ENCODE measurements around the gene FOXO4. TPM values are rescaled to one million over a fixed set of nuclear protein-coding genes. Genes with fewer than 3 reads are reported as not detected.

The FOXO4 gene
- total and polyA plus RNA-seq, 2 of the 13 experiments (the other 11 are each of a cell fraction or from before 2014, with no cell fraction given) = 5.1 to 5.7 TPM

DNA sequence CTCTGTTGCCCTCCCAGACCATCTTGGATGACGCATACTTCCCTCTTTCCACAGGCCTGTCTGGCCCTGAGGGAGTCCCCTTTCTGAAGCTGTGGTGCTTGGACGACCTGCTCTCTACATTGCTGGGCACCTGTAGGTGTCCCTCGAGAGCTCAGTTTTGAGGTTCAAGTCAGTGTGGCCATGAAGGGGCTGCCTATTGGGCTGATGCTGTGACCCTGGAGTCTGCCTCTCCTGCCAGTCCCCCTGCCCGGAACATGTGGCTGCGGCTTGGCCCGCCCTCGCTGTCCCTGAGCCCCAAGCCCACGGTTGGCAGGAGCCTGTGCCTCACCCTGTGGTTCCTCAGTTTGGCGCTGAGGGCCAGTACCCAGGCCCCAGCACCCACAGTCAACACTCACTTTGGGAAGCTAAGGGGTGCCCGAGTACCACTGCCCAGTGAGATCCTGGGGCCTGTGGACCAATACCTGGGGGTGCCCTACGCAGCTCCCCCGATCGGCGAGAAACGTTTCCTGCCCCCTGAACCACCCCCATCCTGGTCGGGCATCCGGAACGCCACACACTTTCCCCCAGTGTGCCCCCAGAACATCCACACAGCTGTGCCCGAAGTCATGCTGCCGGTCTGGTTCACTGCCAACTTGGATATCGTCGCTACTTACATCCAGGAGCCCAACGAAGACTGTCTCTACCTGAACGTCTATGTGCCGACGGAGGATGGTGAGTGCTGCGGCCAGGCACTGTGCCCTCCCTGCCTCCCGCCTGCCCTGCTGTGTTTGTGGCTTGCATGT, 52.0 kb downstream of the FOXO4 start (continued):
- TF ChIP-seq ZFP82 (CRISPR knock-in tag; IDR thresholded peaks at IDR 0.05; ENCODE audit: borderline replicate concordance) (no peak), RFXANK (CRISPR knock-in tag; IDR thresholded peaks at IDR 0.05) (no peak), CAMTA2 (CRISPR knock-in tag; IDR thresholded peaks at IDR 0.05; ENCODE audit: borderline replicate concordance) (no peak), ZNF20 (CRISPR knock-in tag; IDR thresholded peaks at IDR 0.05) (no peak)

DNA sequence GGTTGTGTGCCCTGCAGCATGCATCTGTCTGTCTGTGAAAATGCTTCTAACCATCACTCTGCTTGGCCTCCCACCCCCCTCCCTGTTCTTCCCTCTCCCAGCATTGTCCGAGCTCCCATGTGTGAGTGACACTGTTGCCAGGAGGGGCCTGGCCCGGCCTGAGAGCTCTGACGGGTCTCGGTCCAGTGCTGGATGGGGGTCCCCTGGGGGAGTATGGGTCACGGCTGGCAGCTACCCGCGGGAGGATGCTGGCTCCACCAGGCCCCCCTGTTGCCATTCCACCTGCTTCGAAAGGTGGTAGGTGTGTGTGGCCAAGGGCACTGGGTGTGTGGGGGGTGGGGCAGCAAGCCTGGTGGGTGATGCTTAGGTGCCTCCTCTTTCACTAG, 52.6 kb downstream of the FOXO4 start:
- CTCF ChIA-PET (ENCODE audit: low intra/inter-chr PET ratio, low total read pairs) = no interaction called here
- in situ Hi-C loops (cut with HindIII; ENCODE audit: extremely low pct_ligation_motif_present, low pct_unique_long_range_greater_than_20kb) = no loop called here

DNA sequence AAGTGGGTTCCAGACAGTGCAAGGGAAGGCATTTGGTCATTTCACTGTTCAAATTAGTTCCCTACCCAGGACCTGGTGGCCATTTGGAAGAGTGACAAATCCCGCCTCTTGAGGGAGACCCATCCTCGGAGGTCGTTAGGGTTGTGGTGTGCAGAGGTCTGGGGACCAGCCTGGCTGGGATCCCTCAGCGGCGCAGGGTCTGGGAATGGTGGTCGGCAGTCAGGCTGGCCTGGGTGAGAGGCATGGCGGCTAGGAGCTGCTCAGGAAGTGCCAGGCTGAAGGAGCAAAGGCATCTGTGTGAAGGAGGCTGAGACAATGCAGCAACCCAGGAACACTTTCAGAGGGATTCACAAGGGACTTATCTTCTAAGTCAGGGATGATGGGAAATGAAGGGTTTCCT, 55.7 kb downstream of the FOXO4 start:
- BruUV-seq (replicated peaks) = no TSS peak
- Histone ChIP-seq H3K27ac (ENCODE audit: extremely low read length, insufficient read depth, low read length) (no peak overlapping the region), H3K36me3 (replicated peaks in 1 of 2; ENCODE audit: control insufficient read depth in 1 of 2, insufficient read depth in 2 of 2, low read length in 2 of 2) (no peaks in the 10 kb centered on the region), H3K9ac (ENCODE audit: insufficient read depth, low read depth, low read length) (no peak overlapping the region), H3K4me1 (ENCODE audit: insufficient read depth, low read length) (peaks cover 9% of the 10 kb centered on the region), H3K27me3 (ENCODE audit: control insufficient read depth in 1 of 2, insufficient read depth in 2 of 2, low read length in 2 of 2) (no peaks in the 10 kb centered on the region; a peak in 2 of 5 replicates), H4K20me1 (ENCODE audit: insufficient read depth, low read length) (no peaks in the 10 kb centered on the region), H3K9me3 (ENCODE audit: low read length) (no peaks in the 10 kb centered on the region), H3K4me3 (replicated peaks in 1 of 3; ENCODE audit: insufficient read depth in 1 of 3, low read depth in 2 of 3, low read length in 3 of 3) (no peak overlapping the region), H3K79me2 (ENCODE audit: insufficient read depth, low read length) (no peaks in the 10 kb centered on the region), H3K4me2 (ENCODE audit: low read depth, low read length) (no peak overlapping the region), H2AFZ (ENCODE audit: low read length) (no peak overlapping the region)
- DNase-seq (ENCODE audit: low spot score) (no peak), ATAC-seq (no peak), FAIRE-seq (no peak)
- ChIA-PET CTCF (ENCODE audit: low intra/inter-chr PET ratio, low total read pairs) (no interaction called here), POLR2A (no interaction called here)
- no CpG with 5 or more reads among the region's 7 CpGs for WGBS (ENCODE audit: low lambda C conversion rate)
- intact Hi-C loops (cut with micrococcal nuclease; ENCODE audit: unreplicated experiment) (loop anchor here (5.0 kb wide), 1 partner anchor 481 kb away; no protein-coding TSS in a partner anchor), in situ Hi-C loops (cut with HindIII; ENCODE audit: extremely low pct_ligation_motif_present, low pct_unique_long_range_greater_than_20kb) (no loop called here)
- no peak for TF ChIP-seq TBP (CRISPR knock-in tag; IDR thresholded peaks at IDR 0.05)
- no peak for TF ChIP-seq NFE2L2 (IDR thresholded peaks at IDR 0.05; ENCODE audit: low read length)

More for the DNA sequence above, 52.6 kb downstream of the FOXO4 start:
- no peak overlapping the region for H3K9ac ChIP-seq (ENCODE audit: insufficient read depth, low read depth, low read length)
- H3K79me2 ChIP-seq (ENCODE audit: insufficient read depth, low read length) = no peaks in the 10 kb centered on the region
- H3K27ac ChIP-seq (ENCODE audit: extremely low read length, insufficient read depth, low read length) = no peak overlapping the region
- H3K4me2 ChIP-seq (ENCODE audit: low read depth, low read length) = no peak overlapping the region
- ATAC-seq = no peak
- H3K4me1 ChIP-seq (ENCODE audit: insufficient read depth, low read length) = peaks cover 18% of the 10 kb centered on the region
- FAIRE-seq = no peak
- 28% methylated on average over 3 of the region's 8 CpGs for WGBS (ENCODE audit: low lambda C conversion rate)
- no peaks in the 10 kb centered on the region for H3K36me3 ChIP-seq (replicated peaks in 1 of 2; ENCODE audit: control insufficient read depth in 1 of 2, insufficient read depth in 2 of 2, low read length in 2 of 2)
- BruUV-seq (replicated peaks) = no TSS peak
- no peaks in the 10 kb centered on the region; a peak in 1 of 5 replicates for H3K27me3 ChIP-seq (ENCODE audit: control insufficient read depth in 1 of 2, insufficient read depth in 2 of 2, low read length in 2 of 2)
- H3K9me3 ChIP-seq (ENCODE audit: low read length) = no peaks in the 10 kb centered on the region
- TF ChIP-seq ZNF235 (CRISPR knock-in tag; IDR thresholded peaks at IDR 0.05; ENCODE audit: borderline replicate concordance) = no peak
- DNase-seq (ENCODE audit: low spot score) = no peak
- H4K20me1 ChIP-seq (ENCODE audit: insufficient read depth, low read length) = no peaks in the 10 kb centered on the region
- POLR2A ChIA-PET = no interaction called here
- no peak overlapping the region for H3K4me3 ChIP-seq (replicated peaks in 1 of 3; ENCODE audit: insufficient read depth in 1 of 3, low read depth in 2 of 3, low read length in 3 of 3)
- no peak overlapping the region for H2AFZ ChIP-seq (ENCODE audit: low read length)
- intact Hi-C loops (cut with micrococcal nuclease; ENCODE audit: unreplicated experiment) = no loop called here

Small RNAs within 50 kb of the gene (small RNA-seq; reads per million reads assigned to genes)
- 0 reads per million in 3 experiments for gene CXorf65 (ENCODE audit: insufficient read depth in 2 of 3, insufficient read length in 3 of 3, low read depth in 2 of 3, low replicate concordance in 1 of 3)

Other genes with a start within 250 kb of the FOXO4 start
- not detected in 2 replicates for gene TEX11, start 187.1 kb upstream of the FOXO4 start, total RNA-seq (2016; rRNA removed; fragmentation: Illumina TruSeq; extraction: Trizol)
- gene TEX11, start 187.1 kb upstream of the FOXO4 start, polyA plus RNA-seq (2011; rRNA removed) = not detected in 2 replicates
- gene SLC7A3, start 164.8 kb upstream of the FOXO4 start, total RNA-seq (2016; rRNA removed; fragmentation: Illumina TruSeq; extraction: Trizol) = not detected in 2 replicates
- not detected in 2 replicates for gene SLC7A3, start 164.8 kb upstream of the FOXO4 start, polyA plus RNA-seq (2011; rRNA removed)
- gene SNX12, start 27.5 kb upstream of the FOXO4 start, total RNA-seq (2016; rRNA removed; fragmentation: Illumina TruSeq; extraction: Trizol) = 42.2 and 51.5 TPM in 2 replicates
- gene SNX12, start 27.5 kb upstream of the FOXO4 start, polyA plus RNA-seq (2011; rRNA removed) = 27.3 and 30.3 TPM in 2 replicates
- not detected in 2 replicates for gene CXorf65, start 10.9 kb downstream of the FOXO4 start, total RNA-seq (2016; rRNA removed; fragmentation: Illumina TruSeq; extraction: Trizol)
- not detected in 2 replicates for gene CXorf65, start 10.9 kb downstream of the FOXO4 start, polyA plus RNA-seq (2011; rRNA removed)
- gene IL2RG, start 15.7 kb downstream of the FOXO4 start, total RNA-seq (2016; rRNA removed; fragmentation: Illumina TruSeq; extraction: Trizol) = not detected in 2 replicates
- 0.98 and 1.1 TPM in 2 replicates for gene IL2RG, start 15.7 kb downstream of the FOXO4 start, polyA plus RNA-seq (2011; rRNA removed)
- 15.0 and 16.0 TPM in 2 replicates for gene MED12, start 22.7 kb downstream of the FOXO4 start, total RNA-seq (2016; rRNA removed; fragmentation: Illumina TruSeq; extraction: Trizol)
- 9.4 and 13.5 TPM in 2 replicates for gene MED12, start 22.7 kb downstream of the FOXO4 start, polyA plus RNA-seq (2011; rRNA removed)
- 0.04 TPM in 1 of 2 replicates, not detected in the other for gene NLGN3, start 49.0 kb downstream of the FOXO4 start, total RNA-seq (2016; rRNA removed; fragmentation: Illumina TruSeq; extraction: Trizol)
- gene NLGN3, start 49.0 kb downstream of the FOXO4 start, polyA plus RNA-seq (2011; rRNA removed) = 0.16 and 0.29 TPM in 2 replicates
- gene GJB1, start 127.4 kb downstream of the FOXO4 start, total RNA-seq (2016; rRNA removed; fragmentation: Illumina TruSeq; extraction: Trizol) = 47.8 and 111 TPM in 2 replicates
- 161 and 197 TPM in 2 replicates for gene GJB1, start 127.4 kb downstream of the FOXO4 start, polyA plus RNA-seq (2011; rRNA removed)
- gene ZMYM3, start 158.3 kb downstream of the FOXO4 start, total RNA-seq (2016; rRNA removed; fragmentation: Illumina TruSeq; extraction: Trizol) = 26.4 and 34.7 TPM in 2 replicates
- 35.4 and 41.5 TPM in 2 replicates for gene ZMYM3, start 158.3 kb downstream of the FOXO4 start, polyA plus RNA-seq (2011; rRNA removed)
- 387 and 408 TPM in 2 replicates for gene NONO, start 187.8 kb downstream of the FOXO4 start, total RNA-seq (2016; rRNA removed; fragmentation: Illumina TruSeq; extraction: Trizol)
- 552 and 605 TPM in 2 replicates for gene NONO, start 187.8 kb downstream of the FOXO4 start, polyA plus RNA-seq (2011; rRNA removed)
- gene ITGB1BP2, start 205.9 kb downstream of the FOXO4 start, total RNA-seq (2016; rRNA removed; fragmentation: Illumina TruSeq; extraction: Trizol) = 0.21 and 2.2 TPM in 2 replicates
- 0.88 and 0.90 TPM in 2 replicates for gene ITGB1BP2, start 205.9 kb downstream of the FOXO4 start, polyA plus RNA-seq (2011; rRNA removed)

All from HepG2 (cell line).